Epithelial cell of prostate (primary cell): ENCODE data around the gene CH25H.
"Not testable (repeated sequence)": the region's sequence is repeated elsewhere in the genome, so short reads cannot be mapped to it uniquely, and the experiment has no call there.

Source experiments
- DNase-seq: peaks from one replicate; pipeline ENCODE4 v3.0.0-alpha.2; 2011; ENCODE audit warnings: low read depth, low spot score
- H3K27ac ChIP-seq: fragments of 450-650 bp; 2 replicates; pipeline ENCODE4 v1.5.1; 2017; ENCODE audit warnings: mild to moderate bottlenecking

The CH25H gene

DNA sequence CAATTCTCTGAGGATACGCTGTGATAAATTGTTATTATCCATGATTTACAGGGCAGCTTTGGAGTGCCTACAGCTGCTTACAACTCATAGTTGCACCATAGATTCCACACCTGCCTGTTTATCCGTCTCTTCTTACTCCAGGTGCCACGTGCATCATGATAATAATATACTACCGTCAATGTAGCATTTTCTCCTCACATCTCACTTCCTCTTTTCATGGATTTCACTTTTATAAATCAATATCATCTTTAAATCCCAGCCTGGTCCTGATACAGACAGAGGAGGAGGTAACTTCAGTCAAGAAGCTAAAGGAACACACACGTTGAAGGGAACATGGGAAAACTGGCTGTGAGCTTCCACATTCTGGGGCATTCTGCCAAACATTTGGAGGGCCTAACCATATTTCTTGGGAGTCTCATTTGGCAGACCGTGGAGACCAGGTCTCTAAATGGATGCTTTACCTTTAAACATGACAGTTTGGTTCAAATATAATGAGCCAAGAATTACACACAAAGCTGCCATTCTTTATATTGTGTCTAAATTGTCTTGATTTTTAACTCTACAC lies 2.4 kb downstream of the CH25H start:
- no peak for DNase-seq
- H3K27ac ChIP-seq = no peak overlapping the region

- no peak for DNase-seq
- H3K27ac ChIP-seq = no peak overlapping the region
Observed at GRCh38 chr10:89203237-89203636, 3.9 kb downstream of the CH25H start.

DNA sequence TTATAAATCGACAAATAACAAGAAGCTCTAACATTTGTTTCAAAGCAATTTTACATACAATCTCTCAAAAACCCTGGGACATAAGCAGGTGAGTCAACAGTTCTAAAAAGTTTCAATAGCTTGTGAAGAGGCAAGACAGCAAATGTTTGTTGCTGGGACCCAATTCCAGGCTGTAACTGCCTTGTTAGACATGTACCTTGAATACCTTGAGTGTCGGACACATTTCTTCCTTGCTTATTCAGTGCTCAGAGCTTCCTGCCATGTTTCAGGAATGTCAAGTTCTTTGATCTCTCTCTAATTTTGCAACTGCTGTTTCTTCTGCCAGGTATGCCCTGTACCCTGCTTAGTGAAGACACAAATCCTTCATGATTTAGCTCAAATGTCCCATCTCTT lies 5.1 kb downstream of the CH25H start:
- DNase-seq = no peak
- no peak overlapping the region for H3K27ac ChIP-seq

DNA sequence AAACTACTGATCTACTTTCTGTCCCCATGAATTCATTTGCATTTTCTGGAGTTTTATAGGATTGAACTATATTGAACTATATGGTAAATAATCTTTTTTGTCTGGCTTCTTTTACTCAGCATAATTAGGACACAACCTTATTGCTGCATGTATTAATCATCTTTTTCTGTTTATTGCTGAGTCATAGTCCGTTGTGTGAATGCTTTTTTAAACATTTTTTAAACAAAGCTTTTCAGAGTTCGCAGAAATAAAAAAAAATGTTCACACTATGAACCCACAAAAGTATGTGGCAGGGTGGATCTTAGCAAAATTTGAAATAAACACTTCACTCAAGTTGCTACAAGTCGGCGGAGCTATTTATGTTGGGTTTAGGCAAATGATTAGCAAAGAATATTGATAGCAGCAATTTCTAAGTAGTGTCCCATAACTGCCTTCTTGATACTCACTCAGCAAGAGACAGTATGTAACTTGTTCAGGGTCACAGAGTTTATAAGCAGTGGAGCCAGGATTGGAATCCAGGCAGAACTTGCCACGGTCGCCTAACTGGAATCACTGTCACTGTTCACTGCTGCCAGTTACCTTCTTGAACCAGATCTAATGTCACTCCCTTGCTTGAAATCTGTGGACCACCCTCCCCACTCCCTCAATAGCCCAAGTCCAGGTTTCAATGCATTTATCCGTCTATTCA lies 5.6 kb downstream of the CH25H start:
- no peak for DNase-seq
- H3K27ac ChIP-seq = no peak overlapping the region

- no peak for DNase-seq
- no peak overlapping the region for H3K27ac ChIP-seq
Observed at GRCh38 chr10:89197473-89197872, 9.6 kb downstream of the CH25H start.

DNA sequence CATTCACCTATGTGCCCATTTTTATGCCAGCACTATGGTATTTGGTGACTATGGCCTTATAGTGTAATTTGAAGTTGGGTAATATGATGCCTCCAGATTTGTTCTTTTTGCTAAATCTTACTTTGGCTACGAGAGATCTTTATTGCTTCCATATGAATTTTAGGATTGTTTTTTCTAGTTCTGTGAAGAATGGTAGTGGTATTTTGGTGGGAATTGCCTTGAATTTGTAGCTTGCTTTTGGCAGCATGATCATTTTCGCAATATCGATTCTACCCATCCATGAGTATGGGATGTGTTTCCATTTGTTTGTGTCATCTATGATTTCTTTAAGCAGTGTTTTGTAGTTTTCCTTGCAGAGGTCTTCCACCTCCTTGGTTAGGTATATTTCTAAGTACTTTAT lies 15.8 kb downstream of the CH25H start:
- not testable (repeated sequence) for DNase-seq, H3K27ac ChIP-seq

DNA sequence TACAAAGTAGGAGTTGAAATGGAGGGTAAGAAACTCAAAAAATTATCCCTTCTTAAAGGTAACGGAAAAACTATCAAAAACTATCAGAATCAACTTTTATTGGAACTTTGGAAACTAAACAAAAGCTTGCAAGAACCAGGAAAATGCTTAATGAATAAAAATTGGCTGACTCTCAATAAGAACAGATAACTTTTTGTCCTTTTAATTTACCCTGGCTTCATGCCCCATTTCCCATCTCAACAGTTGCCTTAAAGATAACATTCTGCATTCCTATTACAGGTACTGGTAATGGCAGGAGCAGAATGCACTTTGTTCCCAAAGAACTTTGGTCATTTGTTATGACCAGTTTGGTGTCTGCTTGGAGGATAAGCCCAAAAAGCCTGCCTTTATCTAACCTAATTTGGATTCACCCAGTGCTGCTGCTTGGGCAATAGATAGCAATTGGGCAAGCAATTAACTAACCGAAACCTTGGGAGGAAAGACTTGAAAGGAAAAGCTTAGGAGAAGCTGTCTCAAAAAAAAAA lies 17.8 kb downstream of the CH25H start:
- DNase-seq = no peak
- no peak overlapping the region for H3K27ac ChIP-seq

GRCh38 chr10:89185658-89186057 lies 21.5 kb downstream of the CH25H start:
- H3K27ac ChIP-seq = no peak overlapping the region
- DNase-seq = no peak

- no peak for DNase-seq
- H3K27ac ChIP-seq = no peak overlapping the region
Observed at GRCh38 chr10:89184638-89185037, 22.5 kb downstream of the CH25H start.

- no peak for DNase-seq
- H3K27ac ChIP-seq = no peak overlapping the region
Observed at GRCh38 chr10:89183571-89183970, 23.5 kb downstream of the CH25H start.

DNA sequence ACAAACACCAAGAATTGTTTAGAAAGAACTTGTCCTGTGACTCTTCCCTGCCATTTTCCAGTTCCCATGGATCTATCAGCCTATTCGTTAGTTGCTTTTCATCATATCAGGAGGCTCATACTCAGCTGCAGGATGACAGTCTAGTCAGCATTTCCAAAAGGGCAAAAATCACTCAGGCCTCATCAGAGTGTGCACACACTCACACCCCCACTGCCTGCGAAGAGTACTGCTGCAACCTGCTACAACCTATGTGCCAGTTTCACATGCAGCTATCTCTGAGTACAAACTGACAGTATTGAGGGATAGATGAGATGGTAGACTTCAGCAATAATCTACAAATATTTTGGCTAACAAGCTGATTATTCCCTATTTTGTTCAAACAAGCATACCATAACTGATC lies 24.2 kb downstream of the CH25H start:
- H3K27ac ChIP-seq = no peak overlapping the region
- no peak for DNase-seq

GRCh38 chr10:89175816-89176215 lies 31.3 kb downstream of the CH25H start:
- H3K27ac ChIP-seq = no peak overlapping the region
- no peak for DNase-seq

DNA sequence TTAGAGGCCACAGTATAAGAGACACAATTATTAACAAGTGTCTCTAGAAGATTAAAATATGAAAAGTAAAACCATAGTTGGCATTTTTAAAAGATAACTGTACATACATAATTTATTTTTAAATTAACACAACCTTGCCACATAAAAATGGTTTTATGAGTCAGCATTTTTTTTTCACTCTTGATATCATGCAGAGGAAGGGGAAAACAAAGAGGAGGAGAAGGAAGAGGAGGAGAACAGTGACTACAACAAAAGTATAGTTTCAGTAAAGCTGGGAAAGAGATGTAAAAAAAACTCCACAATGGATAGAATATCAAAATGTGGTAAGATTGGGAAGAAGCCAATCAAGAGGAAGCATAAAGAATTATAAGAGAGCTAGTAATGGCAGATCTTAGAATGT lies 34.0 kb downstream of the CH25H start:
- H3K27ac ChIP-seq = no peak overlapping the region
- DNase-seq = no peak

DNA sequence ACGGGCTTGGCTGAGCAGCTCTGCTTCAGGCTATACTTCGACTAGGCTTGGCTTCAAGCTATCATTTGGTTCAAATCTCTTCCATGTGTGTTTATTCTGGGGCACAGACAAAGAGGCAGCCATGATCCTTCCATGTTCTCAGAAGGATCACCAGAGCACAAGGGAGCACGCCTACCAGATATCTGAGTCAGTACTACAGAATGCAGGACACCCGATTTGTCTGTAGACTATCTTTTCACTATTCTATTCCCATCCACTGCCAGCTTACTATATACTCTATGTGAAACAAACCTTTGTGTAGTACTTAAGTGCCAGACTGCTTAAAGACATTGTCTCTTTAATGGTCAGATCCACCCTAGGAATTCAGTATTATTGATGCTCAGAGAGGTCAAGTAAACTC lies 35.1 kb downstream of the CH25H start:
- no peak for DNase-seq
- H3K27ac ChIP-seq = no peak overlapping the region

GRCh38 chr10:89171263-89171872 lies 35.7 kb downstream of the CH25H start:
- no peak overlapping the region for H3K27ac ChIP-seq

GRCh38 chr10:89168354-89168900 lies 38.7 kb downstream of the CH25H start:
- not testable (repeated sequence) for H3K27ac ChIP-seq, DNase-seq

More at GRCh38 chr10:89171263-89171872, 35.7 kb downstream of the CH25H start:
- no peak for DNase-seq

DNA sequence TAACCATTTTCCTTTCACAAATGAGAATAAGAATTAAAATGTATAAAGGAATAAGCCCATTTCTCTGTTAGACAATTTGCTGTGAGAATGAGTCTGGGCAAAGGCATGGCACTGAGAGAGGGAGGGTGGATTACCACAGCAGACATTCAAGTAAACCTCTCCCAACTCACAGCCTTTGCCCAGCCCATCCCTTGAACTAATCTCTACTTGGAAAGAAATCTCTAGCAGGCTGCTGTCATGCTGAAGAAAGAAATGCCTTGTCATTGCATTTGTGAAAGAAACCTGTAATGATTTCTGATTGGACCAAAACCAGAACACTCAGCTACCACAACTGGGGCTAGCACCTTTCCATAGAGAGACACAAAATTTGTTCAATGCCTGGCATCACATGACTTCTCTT lies 39.2 kb downstream of the CH25H start:
- DNase-seq = peak; percentile 20

GRCh38 chr10:89165923-89166322 lies 41.2 kb downstream of the CH25H start:
- no peak overlapping the region for H3K27ac ChIP-seq
- peak; percentile 12 for DNase-seq

More for the DNA sequence above, 39.2 kb downstream of the CH25H start:
- no peak overlapping the region for H3K27ac ChIP-seq

- no peak for DNase-seq
- no peak overlapping the region for H3K27ac ChIP-seq
Observed at GRCh38 chr10:89164920-89165319, 42.2 kb downstream of the CH25H start.

GRCh38 chr10:89164080-89164479 lies 43.0 kb downstream of the CH25H start:
- H3K27ac ChIP-seq = no peak overlapping the region
- no peak for DNase-seq

DNA sequence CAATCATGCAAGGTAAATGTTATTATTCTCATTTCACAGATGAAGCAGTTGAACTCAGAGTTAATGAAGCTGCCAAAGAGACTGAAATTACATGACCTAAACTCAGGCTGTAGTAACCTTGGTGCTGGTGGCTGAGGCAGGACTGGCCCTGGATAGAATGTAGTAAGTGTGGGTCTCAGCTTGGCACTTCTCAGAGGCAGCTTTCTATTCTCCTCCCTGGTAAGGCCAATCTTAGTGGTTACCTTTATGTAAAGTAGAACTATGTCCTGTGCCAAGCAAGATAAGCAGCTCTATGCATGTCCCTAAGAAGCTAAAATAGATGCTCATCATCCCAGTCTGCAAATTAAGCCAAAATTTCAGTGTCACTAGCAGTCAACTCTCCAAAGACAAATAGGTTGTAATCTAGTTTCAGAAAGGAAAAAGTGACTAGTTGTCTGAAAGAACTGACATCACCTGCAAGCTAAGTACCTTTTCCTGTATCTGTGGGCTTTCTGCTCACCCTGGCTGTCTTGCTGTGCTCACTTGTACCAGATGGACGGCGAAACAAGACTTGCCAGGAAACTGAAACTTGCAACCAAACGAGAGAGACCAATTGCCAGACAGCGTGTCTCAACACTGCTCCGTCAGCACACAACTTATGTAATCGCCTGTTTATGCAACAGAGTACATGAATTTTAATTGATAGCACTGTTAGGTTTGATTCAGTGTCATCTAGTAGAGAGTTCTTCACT lies 43.7 kb downstream of the CH25H start:
- H3K27ac ChIP-seq = no peak overlapping the region
- DNase-seq = peak; percentile 68
